GM23248 (cell line): ENCODE measurements around the gene SELL.

ENCODE experiments used
- EZH2 ChIP-seq: fragments of 200-600 bp; sonication (generic); IDR thresholded peaks from 2 replicates; pipeline ENCODE4 v1.6.1; 2018; ENCODE audit warnings: antibody characterized with exemption, mild to moderate bottlenecking; ENCODE audit not compliant: insufficient read depth, poor library complexity, severe bottlenecking
- EZH2phosphoT487 ChIP-seq: fragments of 200-600 bp; sonication (generic); IDR thresholded peaks from 2 replicates; pipeline ENCODE4 v1.6.1; 2018; ENCODE audit warnings: antibody characterized with exemption, moderate library complexity, mild to moderate bottlenecking, low read depth; ENCODE audit not compliant: insufficient read depth

- TF ChIP-seq EZH2 (no peak), EZH2phosphoT487 (no peak)
Observed at GRCh38 chr1:169689395-169689794, 22.0 kb downstream of the SELL start.
